IPS-18a (cell line): ENCODE results near the gene AGBL4.
"Not testable (repeated sequence)": the region's sequence is repeated elsewhere in the genome, so short reads cannot be mapped to it uniquely, and the experiment has no call there.

ENCODE experiments used
- H3K27ac ChIP-seq: one replicate; pipeline ENCODE4 v1.5.1; 2013; ENCODE audit warnings: low read length
- H3K27me3 ChIP-seq: one replicate; pipeline ENCODE4 v1.6.1; 2013; ENCODE audit warnings: mild to moderate bottlenecking, low read length; ENCODE audit not compliant: control insufficient read depth, insufficient read depth
- H3K36me3 ChIP-seq: one replicate; pipeline ENCODE4 v1.6.1; 2013; ENCODE audit warnings: low read depth, low read length; ENCODE audit not compliant: control insufficient read depth
- H3K4me1 ChIP-seq: one replicate; pipeline ENCODE4 v1.6.1; 2013; ENCODE audit warnings: low read depth, low read length; ENCODE audit not compliant: control insufficient read depth
- H3K4me3 ChIP-seq: one replicate; pipeline ENCODE4 v1.5.1; 2013; ENCODE audit warnings: low read length
- H3K9ac ChIP-seq: one replicate; pipeline ENCODE4 v1.6.1; 2013; ENCODE audit warnings: mild to moderate bottlenecking, low read length, moderate library complexity
- H3K9me3 ChIP-seq: one replicate; pipeline ENCODE4 v1.6.1; 2013; ENCODE audit warnings: low read depth, low read length; ENCODE audit not compliant: control insufficient read depth

Gene AGBL4

GRCh38 chr1:48543854-48544253 is 1479.9 kb downstream of the AGBL4 start:
- Histone ChIP-seq H3K4me1 (no peaks in the 10 kb centered on the region), H3K9me3 (no peaks in the 10 kb centered on the region), H3K27me3 (no peaks in the 10 kb centered on the region), H3K9ac (no peak overlapping the region), H3K36me3 (no peaks in the 10 kb centered on the region), H3K27ac (no peak overlapping the region), H3K4me3 (no peak overlapping the region)

GRCh38 chr1:48540587-48540986 is 1483.2 kb downstream of the AGBL4 start:
- Histone ChIP-seq H3K27me3 (no peaks in the 10 kb centered on the region), H3K4me3 (no peak overlapping the region), H3K4me1 (no peaks in the 10 kb centered on the region), H3K27ac (no peak overlapping the region), H3K9ac (no peak overlapping the region), H3K9me3 (no peaks in the 10 kb centered on the region), H3K36me3 (no peaks in the 10 kb centered on the region)

- no peaks in the 10 kb centered on the region for H3K9me3 ChIP-seq
- H3K4me3 ChIP-seq, result no peak overlapping the region
- peaks cover 3% of the 10 kb centered on the region for H3K4me1 ChIP-seq
- no peaks in the 10 kb centered on the region for H3K36me3 ChIP-seq
- H3K27me3 ChIP-seq, result no peaks in the 10 kb centered on the region
- H3K27ac ChIP-seq, result no peak overlapping the region
- no peak overlapping the region for H3K9ac ChIP-seq
These were observed 1487.3 kb downstream of the AGBL4 start for GRCh38 chr1:48536477-48536876.

GRCh38 chr1:48532976-48533375 is 1490.8 kb downstream of the AGBL4 start:
- Histone ChIP-seq H3K9ac (no peak overlapping the region), H3K27me3 (no peaks in the 10 kb centered on the region)

GRCh38 chr1:48530727-48531351 is 1492.9 kb downstream of the AGBL4 start:
- Histone ChIP-seq H3K9me3 (no peaks in the 10 kb centered on the region), H3K4me3 (no peak overlapping the region), H3K36me3 (no peaks in the 10 kb centered on the region), H3K9ac (no peak overlapping the region), H3K27ac (no peak overlapping the region), H3K4me1 (peaks cover 3% of the 10 kb centered on the region), H3K27me3 (no peaks in the 10 kb centered on the region)

More at GRCh38 chr1:48532976-48533375, 1490.8 kb downstream of the AGBL4 start:
- no peak overlapping the region for H3K4me3 ChIP-seq
- H3K36me3 ChIP-seq, result no peaks in the 10 kb centered on the region
- H3K4me1 ChIP-seq, result peaks cover 3% of the 10 kb centered on the region
- no peak overlapping the region for H3K27ac ChIP-seq
- H3K9me3 ChIP-seq, result no peaks in the 10 kb centered on the region

GRCh38 chr1:48527051-48527450 is 1496.7 kb downstream of the AGBL4 start:
- Histone ChIP-seq H3K27ac (no peak overlapping the region), H3K4me1 (no peaks in the 10 kb centered on the region), H3K36me3 (no peaks in the 10 kb centered on the region), H3K9ac (no peak overlapping the region), H3K4me3 (no peak overlapping the region), H3K27me3 (no peaks in the 10 kb centered on the region), H3K9me3 (no peaks in the 10 kb centered on the region)

- no peaks in the 10 kb centered on the region for H3K27me3 ChIP-seq
- H3K4me1 ChIP-seq, result no peaks in the 10 kb centered on the region
- no peak overlapping the region for H3K27ac ChIP-seq
- no peak overlapping the region for H3K9ac ChIP-seq
- H3K36me3 ChIP-seq, result no peaks in the 10 kb centered on the region
- no peaks in the 10 kb centered on the region for H3K9me3 ChIP-seq
- H3K4me3 ChIP-seq, result no peak overlapping the region
These were observed 1497.6 kb downstream of the AGBL4 start for GRCh38 chr1:48526008-48526710.

- Histone ChIP-seq H3K9ac (no peak overlapping the region), H3K4me3 (no peak overlapping the region), H3K36me3 (no peaks in the 10 kb centered on the region), H3K27me3 (no peaks in the 10 kb centered on the region), H3K9me3 (no peaks in the 10 kb centered on the region), H3K27ac (no peak overlapping the region), H3K4me1 (no peaks in the 10 kb centered on the region)
These were observed 1498.8 kb downstream of the AGBL4 start for GRCh38 chr1:48524892-48525467.

- H3K9ac ChIP-seq, result no peak overlapping the region
- no peak overlapping the region for H3K27ac ChIP-seq
- H3K27me3 ChIP-seq, result no peaks in the 10 kb centered on the region
These were observed 1500.2 kb downstream of the AGBL4 start for GRCh38 chr1:48523558-48523957.

GRCh38 chr1:48519896-48520295 is 1503.9 kb downstream of the AGBL4 start:
- H3K4me3 ChIP-seq, H3K9me3 ChIP-seq, H3K27ac ChIP-seq, H3K4me1 ChIP-seq, H3K36me3 ChIP-seq, H3K9ac ChIP-seq, H3K27me3 ChIP-seq: not testable (repeated sequence)

More at GRCh38 chr1:48523558-48523957, 1500.2 kb downstream of the AGBL4 start:
- no peak overlapping the region for H3K4me3 ChIP-seq
- no peaks in the 10 kb centered on the region for H3K9me3 ChIP-seq
- no peaks in the 10 kb centered on the region for H3K4me1 ChIP-seq
- no peaks in the 10 kb centered on the region for H3K36me3 ChIP-seq

GRCh38 chr1:48506870-48507269 is 1516.9 kb downstream of the AGBL4 start:
- Histone ChIP-seq H3K9ac (no peak overlapping the region), H3K4me1 (no peaks in the 10 kb centered on the region), H3K27me3 (no peaks in the 10 kb centered on the region), H3K9me3 (no peaks in the 10 kb centered on the region), H3K4me3 (no peak overlapping the region), H3K27ac (no peak overlapping the region), H3K36me3 (no peaks in the 10 kb centered on the region)
